OCI-LY7 (cell line): ENCODE measurements around the gene RPRML.

Experiments
- EZH2phosphoT487 ChIP-seq: fragments of 200-600 bp; sonication (generic); IDR thresholded peaks from 2 replicates; pipeline ENCODE4 v1.6.1; 2018; ENCODE audit warnings: low read depth, borderline replicate concordance, mild to moderate bottlenecking, mixed run types, antibody characterized with exemption, low read length, moderate library complexity, mixed read lengths
- TF ChIP-seq, protein P1 (sequence below): fragments of 200-600 bp; sonication (generic); conservative IDR thresholded peaks from 2 replicates; pipeline ENCODE4 v1.5.1; 2014; ENCODE audit warnings: mild to moderate bottlenecking, antibody characterized with exemption, low read length, moderate library complexity, mixed read lengths

- TF ChIP-seq, protein P1, sequence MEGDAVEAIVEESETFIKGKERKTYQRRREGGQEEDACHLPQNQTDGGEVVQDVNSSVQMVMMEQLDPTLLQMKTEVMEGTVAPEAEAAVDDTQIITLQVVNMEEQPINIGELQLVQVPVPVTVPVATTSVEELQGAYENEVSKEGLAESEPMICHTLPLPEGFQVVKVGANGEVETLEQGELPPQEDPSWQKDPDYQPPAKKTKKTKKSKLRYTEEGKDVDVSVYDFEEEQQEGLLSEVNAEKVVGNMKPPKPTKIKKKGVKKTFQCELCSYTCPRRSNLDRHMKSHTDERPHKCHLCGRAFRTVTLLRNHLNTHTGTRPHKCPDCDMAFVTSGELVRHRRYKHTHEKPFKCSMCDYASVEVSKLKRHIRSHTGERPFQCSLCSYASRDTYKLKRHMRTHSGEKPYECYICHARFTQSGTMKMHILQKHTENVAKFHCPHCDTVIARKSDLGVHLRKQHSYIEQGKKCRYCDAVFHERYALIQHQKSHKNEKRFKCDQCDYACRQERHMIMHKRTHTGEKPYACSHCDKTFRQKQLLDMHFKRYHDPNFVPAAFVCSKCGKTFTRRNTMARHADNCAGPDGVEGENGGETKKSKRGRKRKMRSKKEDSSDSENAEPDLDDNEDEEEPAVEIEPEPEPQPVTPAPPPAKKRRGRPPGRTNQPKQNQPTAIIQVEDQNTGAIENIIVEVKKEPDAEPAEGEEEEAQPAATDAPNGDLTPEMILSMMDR = no peak
- no peak for TF ChIP-seq EZH2phosphoT487
Observed at GRCh38 chr17:46972346-46972745, 6.7 kb downstream of the RPRML start.
